ENCODE measurements around the gene ATP1A1. TPM values are rescaled to one million over a fixed set of nuclear protein-coding genes. Genes with fewer than 3 reads are reported as not detected.

ATP1A1 gene
- total RNA-seq, 1 donor from 2014 or later: 78.4 TPM

DNA sequence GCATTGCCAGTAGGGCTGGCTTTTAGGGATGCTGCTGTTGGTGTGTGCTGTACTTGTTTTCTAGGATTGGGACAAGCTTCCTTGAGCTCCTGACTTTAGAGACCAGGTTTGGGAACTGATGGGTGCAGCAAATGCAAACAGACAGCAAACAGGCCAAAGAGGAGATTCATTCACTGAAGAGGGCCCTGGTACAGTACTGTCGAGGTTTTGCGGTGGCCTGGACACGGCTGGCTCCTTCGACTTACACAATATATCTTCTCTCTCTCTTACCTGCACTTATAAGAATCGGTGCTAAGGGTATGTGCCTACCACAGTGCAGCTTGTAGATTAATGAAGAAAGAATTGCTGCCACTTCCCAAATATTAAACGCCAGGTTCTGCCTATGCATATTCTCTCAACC is 44.6 kb downstream of the ATP1A1 start:
- Mint-ChIP-seq H3K9me3 (ENCODE audit: unreplicated experiment) (peaks cover 7% of the 10 kb centered on the region), H3K4me1 (ENCODE audit: low read depth, unreplicated experiment) (peaks cover 23% of the 10 kb centered on the region), H3K27ac (ENCODE audit: unreplicated experiment) (peak overlapping the region; percentile 79), H3K4me3 (ENCODE audit: unreplicated experiment) (peak overlapping the region; percentile 92), H3K36me3 (ENCODE audit: unreplicated experiment) (no peaks in the 10 kb centered on the region), H3K27me3 (ENCODE audit: unreplicated experiment) (no peaks in the 10 kb centered on the region)
- TF ChIP-seq, protein P1, sequence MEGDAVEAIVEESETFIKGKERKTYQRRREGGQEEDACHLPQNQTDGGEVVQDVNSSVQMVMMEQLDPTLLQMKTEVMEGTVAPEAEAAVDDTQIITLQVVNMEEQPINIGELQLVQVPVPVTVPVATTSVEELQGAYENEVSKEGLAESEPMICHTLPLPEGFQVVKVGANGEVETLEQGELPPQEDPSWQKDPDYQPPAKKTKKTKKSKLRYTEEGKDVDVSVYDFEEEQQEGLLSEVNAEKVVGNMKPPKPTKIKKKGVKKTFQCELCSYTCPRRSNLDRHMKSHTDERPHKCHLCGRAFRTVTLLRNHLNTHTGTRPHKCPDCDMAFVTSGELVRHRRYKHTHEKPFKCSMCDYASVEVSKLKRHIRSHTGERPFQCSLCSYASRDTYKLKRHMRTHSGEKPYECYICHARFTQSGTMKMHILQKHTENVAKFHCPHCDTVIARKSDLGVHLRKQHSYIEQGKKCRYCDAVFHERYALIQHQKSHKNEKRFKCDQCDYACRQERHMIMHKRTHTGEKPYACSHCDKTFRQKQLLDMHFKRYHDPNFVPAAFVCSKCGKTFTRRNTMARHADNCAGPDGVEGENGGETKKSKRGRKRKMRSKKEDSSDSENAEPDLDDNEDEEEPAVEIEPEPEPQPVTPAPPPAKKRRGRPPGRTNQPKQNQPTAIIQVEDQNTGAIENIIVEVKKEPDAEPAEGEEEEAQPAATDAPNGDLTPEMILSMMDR (IDR thresholded peaks at IDR 0.05; ENCODE audit: partially characterized antibody, unreplicated experiment): no peak
- DNase-seq: no peak

DNA sequence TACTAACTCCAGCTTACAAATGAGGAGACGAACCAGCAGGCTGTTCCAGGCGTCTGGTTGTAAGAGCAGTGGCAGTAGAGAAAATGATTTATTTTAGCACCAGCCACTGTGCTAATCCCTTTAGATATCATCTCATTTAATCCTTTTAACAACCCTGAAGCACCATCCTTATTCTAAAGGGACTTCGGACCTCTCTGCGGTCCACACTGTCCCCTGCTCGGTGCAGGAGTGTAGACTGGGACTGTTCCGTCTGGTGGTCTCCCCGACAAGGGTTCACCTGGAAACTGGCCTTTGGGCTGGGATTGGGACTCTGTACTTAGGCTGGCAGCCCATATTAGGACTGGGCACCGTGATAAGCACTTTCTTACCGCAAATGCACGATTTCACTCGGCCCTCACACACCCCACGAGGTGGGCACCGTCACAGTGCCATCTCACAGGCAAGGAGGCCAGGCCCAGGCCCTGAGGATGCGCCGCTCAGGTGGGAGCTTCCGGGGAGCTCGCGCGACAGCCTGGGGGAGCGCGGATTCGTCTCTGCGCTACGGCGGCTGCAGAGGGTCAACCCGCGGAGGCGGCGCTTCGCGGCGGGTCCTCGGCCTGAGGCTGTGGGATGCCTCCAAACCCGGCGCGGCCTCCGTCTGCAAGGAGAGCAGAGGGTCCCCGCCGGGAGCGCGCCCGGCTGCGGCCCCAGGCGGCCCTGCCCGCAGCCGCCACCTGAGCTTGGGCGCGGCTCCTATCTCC is 45.2 kb downstream of the ATP1A1 start:
- peak overlapping the region; percentile 79 for H3K27ac Mint-ChIP-seq (ENCODE audit: unreplicated experiment)

GRCh38 chr1:116420417-116421200 is 47.6 kb downstream of the ATP1A1 start:
- Mint-ChIP-seq H3K4me3 (ENCODE audit: unreplicated experiment) (no peak overlapping the region), H3K36me3 (ENCODE audit: unreplicated experiment) (no peaks in the 10 kb centered on the region), H3K9me3 (ENCODE audit: unreplicated experiment) (peaks cover 4% of the 10 kb centered on the region), H3K4me1 (ENCODE audit: low read depth, unreplicated experiment) (peaks cover 15% of the 10 kb centered on the region), H3K27ac (ENCODE audit: unreplicated experiment) (no peak overlapping the region), H3K27me3 (ENCODE audit: unreplicated experiment) (no peaks in the 10 kb centered on the region)
- DNase-seq: no peak
- TF ChIP-seq, protein P1 (IDR thresholded peaks at IDR 0.05; ENCODE audit: partially characterized antibody, unreplicated experiment): no peak

More for the DNA sequence above, 45.2 kb downstream of the ATP1A1 start:
- H3K4me1 Mint-ChIP-seq (ENCODE audit: low read depth, unreplicated experiment): peaks cover 25% of the 10 kb centered on the region
- TF ChIP-seq, protein P1 (IDR thresholded peaks at IDR 0.05; ENCODE audit: partially characterized antibody, unreplicated experiment): no peak
- peak overlapping the region; percentile 92 for H3K4me3 Mint-ChIP-seq (ENCODE audit: unreplicated experiment)
- H3K9me3 Mint-ChIP-seq (ENCODE audit: unreplicated experiment): peaks cover 6% of the 10 kb centered on the region
- H3K27me3 Mint-ChIP-seq (ENCODE audit: unreplicated experiment): no peaks in the 10 kb centered on the region
- no peaks in the 10 kb centered on the region for H3K36me3 Mint-ChIP-seq (ENCODE audit: unreplicated experiment)
- peak; percentile 97 for DNase-seq

- Mint-ChIP-seq H3K27me3 (ENCODE audit: unreplicated experiment) (no peaks in the 10 kb centered on the region), H3K9me3 (ENCODE audit: unreplicated experiment) (no peaks in the 10 kb centered on the region), H3K4me3 (ENCODE audit: unreplicated experiment) (no peak overlapping the region), H3K27ac (ENCODE audit: unreplicated experiment) (no peak overlapping the region), H3K4me1 (ENCODE audit: low read depth, unreplicated experiment) (peaks cover 5% of the 10 kb centered on the region), H3K36me3 (ENCODE audit: unreplicated experiment) (no peaks in the 10 kb centered on the region)
- TF ChIP-seq, protein P1 (IDR thresholded peaks at IDR 0.05; ENCODE audit: partially characterized antibody, unreplicated experiment): no peak
- DNase-seq: no peak
Measured at GRCh38 chr1:116424438-116424837, 51.4 kb downstream of the ATP1A1 start.

GRCh38 chr1:116424863-116425262 is 51.8 kb downstream of the ATP1A1 start:
- no peaks in the 10 kb centered on the region for H3K27me3 Mint-ChIP-seq (ENCODE audit: unreplicated experiment)
- H3K9me3 Mint-ChIP-seq (ENCODE audit: unreplicated experiment): no peaks in the 10 kb centered on the region
- H3K27ac Mint-ChIP-seq (ENCODE audit: unreplicated experiment): no peak overlapping the region
- H3K4me3 Mint-ChIP-seq (ENCODE audit: unreplicated experiment): no peak overlapping the region
- H3K4me1 Mint-ChIP-seq (ENCODE audit: low read depth, unreplicated experiment): peaks cover 5% of the 10 kb centered on the region
- TF ChIP-seq, protein P1 (IDR thresholded peaks at IDR 0.05; ENCODE audit: partially characterized antibody, unreplicated experiment): no peak
- DNase-seq: no peak
- no peaks in the 10 kb centered on the region for H3K36me3 Mint-ChIP-seq (ENCODE audit: unreplicated experiment)

Data from glutamatergic neuron (in vitro differentiated cells).